ENCODE data around the gene CNTN4.

CNTN4 gene

DNA sequence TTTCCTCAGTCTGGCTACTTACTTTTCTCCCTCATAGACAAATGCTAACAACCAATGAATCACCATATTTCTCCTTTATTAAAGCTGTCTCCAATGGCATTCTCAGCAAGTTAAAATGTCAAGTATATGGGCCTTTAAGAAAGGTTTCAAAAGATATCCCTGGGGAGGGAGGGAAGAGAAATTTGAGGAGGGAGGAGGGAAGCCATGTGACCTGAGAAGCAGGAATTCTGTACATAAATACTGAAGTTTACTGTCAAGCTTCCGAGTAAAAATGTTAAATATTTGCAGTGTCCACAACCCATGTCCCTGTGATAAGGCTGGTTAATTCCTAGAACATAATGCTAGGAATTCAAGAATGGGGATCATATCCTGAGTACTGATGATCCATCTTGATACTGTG is 175.9 kb downstream of the CNTN4 start:
- DNase-seq, result no peak

DNA sequence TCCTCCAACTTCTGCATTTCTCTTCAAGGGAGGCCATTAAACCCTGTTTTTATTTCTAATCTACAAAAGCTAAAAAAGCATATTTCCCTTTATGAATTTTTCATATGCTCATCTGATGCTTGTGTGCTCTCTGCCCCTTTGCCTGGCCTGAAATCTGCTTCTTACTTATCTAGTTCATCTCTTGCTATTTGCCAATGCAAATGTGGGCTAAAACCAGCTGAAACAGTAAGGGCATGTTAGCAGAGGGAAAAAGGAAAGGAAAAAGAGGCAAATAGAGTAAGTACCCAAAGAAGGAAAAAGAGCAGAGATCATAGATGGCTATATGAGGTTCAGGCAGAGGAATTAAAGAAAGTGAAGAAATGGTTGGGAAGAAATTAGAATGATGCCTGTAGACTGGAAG is 185.2 kb downstream of the CNTN4 start:
- DNase-seq, result no peak

DNA sequence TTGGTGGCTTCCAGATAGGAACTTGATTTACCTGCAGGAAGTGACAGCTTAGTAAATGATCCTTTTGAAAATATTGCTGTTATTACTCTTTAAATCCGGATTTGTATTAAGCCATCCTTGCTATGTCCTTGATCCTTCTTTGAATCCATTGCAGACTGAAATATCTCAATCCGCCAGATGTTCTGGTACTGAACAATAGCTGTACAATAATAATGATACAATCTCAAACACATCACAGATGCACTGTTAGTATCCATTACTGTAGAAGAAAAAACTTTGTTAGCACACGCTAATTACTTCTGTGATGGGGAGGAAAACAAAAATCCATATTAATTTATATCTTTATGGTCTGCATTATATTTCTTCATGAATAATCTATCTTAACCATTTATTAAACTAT is 202.3 kb downstream of the CNTN4 start:
- no peak for DNase-seq

DNA sequence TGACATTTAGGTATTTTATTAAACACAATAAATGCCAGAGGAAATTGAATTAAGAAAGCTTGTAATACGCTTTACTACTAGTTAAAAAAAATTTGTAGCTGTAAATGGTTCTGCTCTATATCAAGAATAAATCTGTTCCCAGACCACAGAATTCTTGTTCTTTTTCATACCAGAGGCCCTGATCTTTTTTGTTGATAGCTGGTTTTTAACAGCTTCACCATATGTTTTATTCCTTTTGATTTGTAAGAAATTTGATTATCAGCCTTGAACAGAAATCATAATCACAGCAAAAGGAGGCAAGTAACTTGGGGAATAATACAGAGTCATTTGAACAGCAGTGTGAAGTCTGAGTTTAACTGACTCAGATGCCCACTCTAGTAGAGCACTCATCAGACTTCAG is 202.7 kb downstream of the CNTN4 start:
- DNase-seq, result no peak

DNA sequence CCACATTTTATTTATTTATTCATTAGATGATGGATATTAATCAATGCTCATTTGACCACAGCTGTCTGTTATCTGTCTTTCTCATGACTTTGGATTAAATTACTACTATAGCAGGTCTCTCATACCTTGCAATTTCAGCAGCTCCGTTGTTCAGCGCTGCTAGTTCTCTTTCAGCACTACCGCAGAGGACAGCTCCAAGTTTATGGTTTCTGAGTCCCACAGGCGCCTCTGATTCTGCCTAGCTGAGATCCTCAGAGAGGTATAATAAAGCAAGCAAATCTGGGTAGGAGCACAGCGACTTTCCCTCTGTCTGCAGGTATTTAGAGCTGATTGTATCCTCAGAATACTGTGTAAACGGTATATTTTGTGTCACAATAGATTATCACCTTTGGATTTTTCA is 204.9 kb downstream of the CNTN4 start:
- DNase-seq, result no peak

DNA sequence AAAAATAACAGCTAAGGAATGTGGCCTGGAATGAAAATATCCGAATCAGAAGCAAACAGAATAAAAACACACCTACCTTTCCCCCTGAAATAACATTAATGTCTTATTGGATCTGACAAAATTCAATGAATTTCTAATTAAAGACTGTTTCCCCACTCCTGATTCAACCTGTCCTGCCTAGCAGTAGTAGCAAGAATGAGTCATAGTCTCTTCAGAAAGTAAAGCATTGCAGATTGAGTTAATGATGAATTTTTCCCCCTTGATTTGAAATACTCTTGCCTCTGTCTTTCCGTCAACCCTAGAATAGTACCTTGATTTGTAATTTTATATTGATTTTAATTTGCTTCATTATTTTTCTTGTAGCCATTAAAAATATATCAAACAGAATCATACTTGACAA is 212.4 kb downstream of the CNTN4 start:
- DNase-seq, result no peak

DNA sequence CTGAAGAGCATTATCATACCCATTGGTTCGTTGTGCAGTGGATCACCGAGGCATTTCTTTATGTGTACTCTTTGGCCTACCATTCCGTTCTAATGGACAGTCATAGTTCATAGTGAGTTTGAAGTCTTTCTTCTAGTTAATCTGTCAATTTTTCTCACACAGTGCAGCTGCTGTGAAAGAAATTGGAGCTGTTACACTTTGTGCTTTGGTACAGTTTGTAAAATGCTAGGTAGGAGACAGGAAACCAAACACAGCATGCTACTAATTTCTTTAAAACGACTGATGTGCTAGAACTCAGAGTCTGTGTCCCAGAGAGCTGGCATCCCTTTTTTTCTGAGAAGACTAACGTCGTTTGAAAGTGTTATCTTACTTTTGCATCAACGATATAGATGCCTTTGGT is 218.9 kb downstream of the CNTN4 start:
- DNase-seq, result no peak

DNA sequence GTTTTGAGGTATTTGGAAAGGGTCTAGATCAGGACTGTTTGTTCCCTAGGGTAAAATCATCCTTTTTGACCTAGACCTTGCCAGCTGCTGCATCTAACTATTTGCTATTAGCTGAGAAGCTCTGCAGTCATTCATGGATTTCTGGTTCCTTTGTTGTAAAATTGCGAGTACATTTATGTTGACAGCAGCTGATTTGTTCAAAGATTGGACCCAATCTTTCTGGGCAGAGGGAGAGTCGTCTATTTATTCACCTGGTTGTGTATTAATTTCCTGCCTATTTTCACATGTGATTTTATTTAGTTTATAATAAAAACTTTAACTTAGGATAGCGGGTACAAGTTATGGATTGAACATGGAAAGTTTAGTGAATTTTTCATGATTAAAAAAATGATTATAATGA is 236.3 kb downstream of the CNTN4 start:
- no peak for DNase-seq

DNA sequence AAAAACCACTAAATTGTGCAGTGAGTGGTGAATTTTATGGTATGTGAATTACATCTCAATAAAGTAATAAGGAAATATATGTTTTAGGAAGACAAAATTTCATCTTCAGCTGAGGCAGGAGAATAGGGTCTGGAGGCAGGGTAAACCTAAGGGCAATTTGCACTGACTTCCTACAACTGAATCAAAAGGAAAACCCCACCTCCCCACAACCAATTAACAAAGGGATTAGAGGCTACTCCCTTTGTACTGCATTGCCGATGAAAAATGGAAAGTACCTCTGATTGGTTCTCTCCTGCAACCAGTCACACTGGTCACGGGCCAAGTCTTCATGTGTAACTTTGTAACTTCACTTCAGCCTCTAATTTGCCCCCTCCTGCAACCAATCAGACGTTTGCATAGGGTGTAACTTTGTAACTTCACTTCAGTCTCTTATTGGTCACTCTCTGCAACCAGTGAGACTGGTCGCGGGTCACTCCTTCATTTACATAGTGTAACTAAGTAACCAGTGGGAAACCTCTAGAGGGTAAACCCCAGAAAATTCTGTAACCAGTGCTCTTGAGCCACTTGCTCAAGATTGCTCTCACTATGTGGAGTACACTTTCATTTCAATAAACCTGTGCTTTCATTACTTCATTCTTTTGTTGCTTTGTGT is 244.5 kb downstream of the CNTN4 start:
- no peak for DNase-seq

DNA sequence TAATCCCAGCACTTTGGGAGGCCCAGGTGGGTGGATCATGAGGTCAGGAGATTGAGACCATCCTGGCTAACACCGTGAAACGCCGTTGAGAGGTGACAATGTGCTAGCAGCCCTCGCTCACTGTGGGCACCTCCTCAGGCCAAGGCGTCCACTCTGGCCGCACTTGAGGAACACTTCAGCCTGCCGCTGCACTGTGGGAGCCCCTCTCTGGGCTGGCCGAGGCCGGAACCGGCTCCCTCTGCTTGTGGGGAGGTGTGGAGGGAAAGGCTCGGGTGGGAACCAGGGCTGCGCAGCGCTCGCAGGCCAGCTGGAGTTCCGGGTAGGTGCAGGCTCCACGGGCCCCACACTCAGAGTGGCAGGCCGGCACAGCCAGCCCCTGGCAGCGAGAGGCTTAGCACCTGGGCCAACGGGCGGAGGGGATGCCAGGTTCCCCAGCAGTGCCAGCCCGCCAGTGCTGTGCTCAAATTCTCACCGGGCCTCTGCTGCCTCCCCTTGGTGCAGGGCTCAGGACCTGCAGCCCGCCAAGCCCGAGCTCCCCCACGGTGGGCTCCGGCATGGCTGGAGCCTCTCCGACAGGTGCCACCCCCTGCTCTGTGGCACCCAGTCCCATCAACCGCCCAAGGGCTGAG is 253.6 kb downstream of the CNTN4 start:
- no peak for DNase-seq

DNA sequence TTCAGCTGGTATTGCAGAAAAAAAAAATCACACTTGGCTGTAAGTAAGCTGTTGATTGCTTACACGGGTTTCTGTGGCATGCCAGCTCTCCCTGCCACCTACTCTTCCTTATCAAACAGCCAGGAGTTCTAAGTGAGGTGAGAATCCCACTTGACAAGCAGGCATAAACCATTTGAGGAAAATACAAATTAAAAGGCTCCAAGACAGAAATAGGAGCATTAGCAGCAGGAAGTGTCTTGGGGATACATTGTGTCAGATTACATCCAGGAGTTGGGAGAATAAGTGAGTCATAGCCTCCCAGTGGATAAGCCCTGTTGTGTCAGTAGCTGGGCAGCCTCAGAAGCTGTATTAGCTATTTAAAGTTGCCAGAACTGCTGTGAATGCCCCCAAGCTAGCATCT is 256.0 kb downstream of the CNTN4 start:
- no peak for DNase-seq

DNA sequence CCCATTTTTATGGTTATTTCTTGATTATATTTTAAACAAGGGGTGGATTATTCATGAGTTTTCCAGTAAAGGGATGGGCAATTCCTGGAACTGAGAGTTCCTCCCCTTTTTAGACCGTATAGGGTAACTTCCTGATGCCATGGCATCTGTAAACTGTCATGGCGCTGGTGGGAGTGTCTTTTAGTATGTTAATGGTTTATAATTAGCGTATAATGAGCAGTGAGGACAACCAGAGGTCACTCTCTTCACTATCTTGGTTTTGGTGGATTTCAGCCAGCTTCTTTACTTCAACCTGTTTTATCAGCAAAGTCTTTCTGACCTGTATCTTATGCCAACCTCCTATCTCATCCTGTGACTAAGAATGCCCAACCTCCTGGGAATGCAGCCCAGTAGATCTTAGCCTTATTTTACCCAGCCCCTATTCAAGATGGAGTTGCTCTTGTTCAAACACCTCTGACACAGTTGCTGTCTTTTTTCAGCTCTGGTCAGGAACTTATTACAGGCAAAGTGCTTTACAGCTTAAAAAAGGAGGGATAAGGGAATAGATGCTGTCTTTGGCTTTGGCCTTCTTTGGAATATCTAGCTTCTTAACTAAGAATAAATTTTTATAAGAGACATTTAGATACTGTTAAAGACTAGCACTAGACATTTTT is 257.8 kb downstream of the CNTN4 start:
- no peak for DNase-seq

DNA sequence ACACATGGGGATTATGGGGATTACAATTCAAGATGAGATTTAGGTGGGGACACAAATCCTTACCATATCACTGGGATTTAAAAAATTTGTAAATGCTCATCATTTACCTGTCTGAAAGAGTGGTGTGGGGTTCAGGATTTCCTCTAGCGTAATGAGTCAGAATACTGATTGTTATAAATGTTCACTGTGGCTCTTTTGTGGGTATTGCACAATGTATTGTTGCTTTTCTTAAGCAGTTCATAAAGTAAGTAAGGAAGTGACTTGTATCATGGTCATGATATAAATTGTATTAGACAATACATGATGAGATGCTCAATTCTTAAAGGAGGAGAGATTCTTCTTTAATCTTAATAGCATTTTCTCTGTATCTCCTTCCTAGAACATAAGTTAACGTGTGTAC is 262.1 kb downstream of the CNTN4 start:
- DNase-seq, result no peak

DNA sequence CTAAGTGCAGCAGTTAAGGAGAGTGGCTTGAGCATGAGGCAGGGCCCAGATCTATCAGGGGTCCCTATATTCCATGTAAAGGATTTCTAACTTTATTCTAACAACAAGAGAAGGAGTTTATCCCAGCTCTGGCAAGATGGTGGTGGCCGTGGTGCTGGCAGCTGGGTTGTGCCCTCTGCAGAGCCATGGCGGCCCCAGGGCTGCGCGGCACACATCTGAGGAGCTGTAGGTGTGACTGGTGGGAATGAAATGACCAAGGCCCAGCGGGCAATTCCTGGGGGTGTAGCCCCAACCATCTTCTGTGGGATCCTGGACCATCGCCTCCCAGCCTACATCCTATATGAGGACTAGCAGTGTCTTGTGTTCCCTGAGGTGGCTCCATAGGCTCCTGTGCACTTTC is 263.5 kb downstream of the CNTN4 start:
- no peak for DNase-seq

DNA sequence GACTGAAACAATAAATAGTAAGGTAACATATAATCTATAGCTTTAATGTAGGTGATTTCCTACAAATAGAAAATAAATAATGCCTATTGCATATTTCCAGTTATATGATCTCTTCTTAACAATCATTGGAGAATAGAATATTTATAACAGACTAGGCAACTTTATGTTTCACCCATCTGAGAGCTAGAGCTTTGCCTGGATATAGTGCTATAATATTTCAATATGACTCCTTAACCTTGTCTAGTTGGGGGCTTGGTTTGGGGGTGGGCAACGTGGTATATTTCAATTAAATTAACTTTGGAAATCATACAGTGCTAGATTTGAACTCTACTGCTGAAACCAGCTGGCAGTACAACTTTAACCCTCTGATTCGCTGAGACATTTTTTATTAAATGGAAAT is 265.2 kb downstream of the CNTN4 start:
- DNase-seq, result no peak

DNA sequence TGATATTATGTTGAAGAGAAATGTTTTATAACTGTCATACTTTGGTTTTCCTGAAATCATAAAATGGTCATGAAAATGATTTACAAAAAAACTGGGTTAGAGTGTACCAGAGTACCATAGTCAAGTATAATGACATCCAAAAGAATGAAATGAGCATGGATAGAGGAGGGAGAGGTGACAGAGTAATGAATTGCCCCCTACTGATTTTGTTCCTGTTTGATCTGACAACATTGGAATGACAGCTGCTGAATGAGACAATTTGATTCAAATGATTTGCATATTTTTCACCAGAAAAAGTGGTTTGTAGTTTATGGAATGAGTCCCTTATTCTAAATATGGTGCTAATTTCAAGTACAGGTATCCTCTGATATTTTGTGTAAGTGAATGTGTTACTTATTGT is 271.7 kb downstream of the CNTN4 start:
- no peak for DNase-seq

DNA sequence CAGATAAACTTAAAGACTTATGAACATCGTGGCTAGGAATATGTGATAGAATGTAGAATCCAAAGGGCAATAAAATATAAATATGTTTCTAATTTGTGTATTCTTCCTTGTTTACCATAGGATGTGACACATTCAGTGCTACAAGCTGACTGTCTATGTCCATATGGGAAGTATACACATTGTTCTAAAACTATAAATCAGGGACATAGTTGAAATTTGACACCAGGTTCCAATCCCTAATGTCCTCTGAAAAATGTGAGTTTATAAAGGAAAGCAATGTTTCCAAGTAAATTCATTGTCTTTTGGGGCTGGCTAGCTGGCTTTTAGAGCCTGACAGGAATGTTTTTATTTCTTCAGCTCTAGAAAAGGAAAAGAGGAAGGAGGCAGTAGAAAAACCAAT is 273.6 kb downstream of the CNTN4 start:
- no peak for DNase-seq

DNA sequence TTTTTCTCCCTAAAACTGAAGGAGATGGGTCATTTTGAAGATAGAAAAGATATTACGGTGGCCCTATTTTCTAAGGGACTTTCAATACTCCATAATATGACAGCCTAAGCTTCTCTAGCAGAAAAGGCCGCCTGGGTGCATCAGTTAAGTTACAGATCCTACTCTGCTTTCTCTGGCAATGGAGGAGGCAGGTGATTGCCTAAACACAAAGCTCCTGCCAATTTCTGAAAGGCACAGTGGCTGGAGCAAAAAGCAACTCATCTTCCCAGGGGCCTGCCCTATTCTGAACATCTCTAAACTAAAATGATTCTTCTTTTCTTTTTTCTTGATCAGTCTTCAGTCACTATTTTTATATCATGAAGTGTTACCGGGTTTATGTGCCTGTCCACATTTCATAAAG is 276.7 kb downstream of the CNTN4 start:
- no peak for DNase-seq

DNA sequence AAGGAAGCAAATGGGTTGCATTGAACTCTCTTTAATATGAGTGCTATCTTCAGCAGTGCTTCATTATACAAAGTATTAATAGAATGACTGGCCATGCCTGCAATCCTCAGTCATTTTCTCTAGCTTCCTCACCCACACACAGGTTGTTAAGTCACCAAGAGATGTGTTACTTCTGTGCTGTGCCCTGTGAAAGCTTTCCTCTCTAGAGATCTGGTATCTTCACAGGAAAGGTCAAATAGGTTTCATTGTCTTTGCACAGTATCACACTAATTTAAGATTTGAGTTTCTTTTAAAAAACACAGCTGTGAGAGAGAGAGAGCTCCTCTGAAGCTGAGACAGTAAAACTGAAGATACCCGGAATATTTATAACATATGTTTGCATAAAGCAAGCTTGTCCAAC is 278.6 kb downstream of the CNTN4 start:
- DNase-seq, result no peak

DNA sequence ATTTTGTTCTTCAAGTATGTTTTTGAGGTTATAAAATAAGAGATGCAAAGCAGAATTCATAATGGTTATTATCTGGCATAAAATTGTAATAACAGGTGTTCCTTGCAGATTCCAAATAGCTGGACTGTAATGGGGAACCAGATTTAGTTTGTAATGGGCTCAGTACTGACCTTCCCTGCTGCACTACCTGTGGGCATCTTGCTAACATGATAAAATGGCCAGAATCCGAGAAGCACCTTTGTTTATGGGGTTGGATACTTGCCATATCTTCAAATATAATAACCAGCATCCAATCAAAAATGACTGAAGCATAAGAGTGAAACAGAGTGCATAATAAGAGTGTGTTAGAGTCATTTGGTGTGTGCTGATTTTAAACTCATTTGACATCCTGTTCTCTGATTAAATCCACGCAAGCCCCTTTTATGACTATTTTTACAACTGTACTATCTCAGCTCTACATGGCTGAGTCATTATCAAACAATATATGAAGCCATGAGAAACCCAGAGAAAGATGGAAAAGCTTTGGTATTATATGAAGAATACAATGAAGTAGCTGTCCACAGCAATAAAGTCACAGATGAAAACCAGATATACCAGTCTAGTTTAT is 292.4 kb downstream of the CNTN4 start:
- DNase-seq, result no peak

DNA sequence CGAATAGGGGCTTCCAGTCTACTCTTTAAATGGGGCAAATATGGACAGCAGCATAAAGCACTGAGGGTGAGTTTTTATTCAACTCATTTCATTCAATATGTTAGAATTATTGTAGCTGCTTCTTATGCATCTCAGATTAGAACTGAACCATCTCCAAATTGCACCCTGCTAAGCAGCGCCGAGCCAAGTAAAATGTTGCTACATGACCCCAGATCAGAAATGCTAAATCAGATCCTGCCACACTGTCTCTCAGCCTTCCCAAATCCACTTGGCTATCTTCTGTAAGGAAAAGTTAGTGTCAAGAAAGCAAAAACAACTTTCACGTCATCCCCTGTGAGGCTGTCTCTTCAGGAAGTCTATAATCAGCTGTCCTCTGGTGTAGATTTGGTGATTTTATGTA is 293.2 kb downstream of the CNTN4 start:
- no peak for DNase-seq

DNA sequence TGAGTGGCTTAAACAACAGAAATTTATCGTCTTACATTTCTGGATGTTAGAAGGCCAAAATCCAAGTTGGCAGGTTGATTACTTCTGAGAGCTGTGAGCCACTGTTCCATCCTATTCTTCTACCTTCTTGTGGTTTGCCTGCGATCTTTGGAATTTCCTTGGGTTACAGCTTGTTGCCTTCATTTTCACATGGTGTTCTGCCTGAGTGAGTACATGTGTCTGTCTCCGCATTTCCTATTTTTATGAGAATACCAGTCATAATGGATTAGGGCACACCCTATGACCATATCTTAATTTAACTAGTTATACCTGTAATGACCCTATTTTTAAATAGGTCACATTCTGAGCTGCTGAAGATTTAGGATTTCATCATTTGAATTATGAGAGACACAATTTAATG is 294.3 kb downstream of the CNTN4 start:
- DNase-seq, result no peak

DNA sequence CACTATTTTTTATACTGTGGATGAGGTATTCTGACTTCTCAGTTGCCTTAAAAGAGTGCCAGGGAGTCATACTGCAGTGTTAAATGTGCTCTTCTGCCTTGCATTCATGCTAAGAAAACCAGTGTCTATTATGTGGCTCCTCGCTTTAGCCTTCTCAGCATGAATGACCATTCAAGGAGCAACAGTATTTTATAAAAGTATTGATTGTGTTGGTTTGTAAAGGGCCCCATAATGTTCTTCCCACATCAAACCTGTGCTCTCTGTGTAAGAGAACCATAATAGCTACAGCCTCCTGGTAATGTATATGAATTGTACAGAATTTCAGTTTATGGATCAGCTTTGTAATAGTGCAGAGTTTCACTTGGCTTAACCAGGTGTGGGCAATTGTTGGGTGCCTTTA is 316.4 kb downstream of the CNTN4 start:
- no peak for DNase-seq

DNA sequence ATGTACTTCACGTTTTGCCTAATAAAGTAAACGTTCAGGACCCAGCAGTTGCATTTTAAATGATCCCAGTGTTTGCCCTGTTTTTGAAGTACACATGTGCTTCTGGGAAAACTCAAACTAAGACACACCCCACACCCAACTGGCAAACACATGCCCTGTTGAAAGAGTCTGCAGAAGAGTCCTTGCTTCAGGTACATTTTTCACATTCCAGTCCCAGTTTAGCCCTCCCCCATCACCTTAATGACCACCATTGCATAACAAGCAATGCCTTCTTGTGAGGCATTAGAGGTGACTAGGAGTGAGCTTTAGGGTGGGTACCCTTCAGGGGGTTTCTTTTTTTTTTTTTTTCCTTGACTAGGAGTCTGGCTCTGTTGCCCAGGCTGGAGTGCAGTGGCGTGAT is 322.3 kb downstream of the CNTN4 start:
- no peak for DNase-seq
